Prostate gland (tissue), 2 donors: Measurements from ENCODE around the gene ORC4. TPM values are rescaled to one million over a fixed set of nuclear protein-coding genes. Genes with fewer than 3 reads are reported as not detected.

Source experiments
- DNase-seq: peaks from one replicate; pipeline ENCODE4 v3.0.0-alpha.2; 2019; ENCODE audit warnings: low spot score
- H3K27ac ChIP-seq, 2 donors: fragments of 200-600 bp; sonication (generic); 2 replicates each; pipeline ENCODE4 v1.5.1; 2017 to 2019
- H3K27me3 ChIP-seq: fragments of 200-600 bp; sonication (generic); replicated peaks from 2 replicates; pipeline ENCODE4 v1.5.1; 2019; ENCODE audit not compliant: insufficient read depth
- H3K36me3 ChIP-seq, 2 donors: fragments of 200-600 bp; sonication (generic); 1 replicate in 1 of 2; 2 replicates in 1 of 2; pipeline versions ENCODE4 v1.5.1 to v1.8.1; 2017 to 2019
- H3K4me1 ChIP-seq: fragments of 200-600 bp; sonication (generic); replicated peaks from 2 replicates; pipeline ENCODE4 v1.5.1; 2019
- H3K4me3 ChIP-seq, 2 donors: fragments of 200-600 bp; sonication (generic); 2 replicates each; pipeline ENCODE4 v1.5.1; 2017 to 2019
- H3K9me3 ChIP-seq: fragments of 200-600 bp; sonication (generic); 2 replicates; pipeline ENCODE4 v1.5.1; 2017
- POLR2A ChIP-seq: fragments of 450-650 bp; IDR thresholded peaks from one replicate; pipeline ENCODE4 v1.6.1; 2016; ENCODE audit warnings: antibody characterized with exemption, mild to moderate bottlenecking
- POLR2AphosphoS5 ChIP-seq: sonication (generic); formaldehyde crosslinking; IDR thresholded peaks from one replicate; pipeline ENCODE4 v1.6.1; 2017; ENCODE audit warnings: antibody characterized with exemption
- intact Hi-C: fragments of 100-400 bp; cut with DNase I; formaldehyde crosslinking; loops from one replicate; pipeline ENCODE4 v1.14.2; 2022
- total RNA-seq, 2 donors: library from RNA; depleted of rRNA; stranded (reverse); fragments of >200 nt; gene quantifications; one replicate each; pipeline ENCODE4 v1.1.0, GENCODE V29; 2016
- TF ChIP-seq, protein P1 (sequence below), 4 experiments: fragments of 200-600 bp in 2 of 4; fragments of 450-650 bp in 2 of 4; sonication (generic) in 2 of 4; IDR thresholded peaks; 1 replicate in 3 of 4; 2 replicates in 1 of 4; pipeline ENCODE4 v1.5.1; 2016 to 2019; ENCODE audit warnings: antibody characterized with exemption in 4 of 4, mild to moderate bottlenecking in 2 of 4, moderate library complexity in 2 of 4

Gene ORC4
- total RNA-seq, 2 donors from 2014 or later: 62.0 to 88.3 TPM

GRCh38 chr2:147884830-147885229 is 135.7 kb downstream of the ORC4 start:
- intact Hi-C loops: no loop called here
- Histone ChIP-seq H3K36me3 (no peaks in the 10 kb centered on the region), H3K27me3 (no peaks in the 10 kb centered on the region), H3K9me3 (no peaks in the 10 kb centered on the region), H3K4me1 (no peaks in the 10 kb centered on the region), H3K27ac (no peak overlapping the region), H3K4me3 (no peak overlapping the region)
- TF ChIP-seq POLR2AphosphoS5: no peak
- TF ChIP-seq, protein P1, sequence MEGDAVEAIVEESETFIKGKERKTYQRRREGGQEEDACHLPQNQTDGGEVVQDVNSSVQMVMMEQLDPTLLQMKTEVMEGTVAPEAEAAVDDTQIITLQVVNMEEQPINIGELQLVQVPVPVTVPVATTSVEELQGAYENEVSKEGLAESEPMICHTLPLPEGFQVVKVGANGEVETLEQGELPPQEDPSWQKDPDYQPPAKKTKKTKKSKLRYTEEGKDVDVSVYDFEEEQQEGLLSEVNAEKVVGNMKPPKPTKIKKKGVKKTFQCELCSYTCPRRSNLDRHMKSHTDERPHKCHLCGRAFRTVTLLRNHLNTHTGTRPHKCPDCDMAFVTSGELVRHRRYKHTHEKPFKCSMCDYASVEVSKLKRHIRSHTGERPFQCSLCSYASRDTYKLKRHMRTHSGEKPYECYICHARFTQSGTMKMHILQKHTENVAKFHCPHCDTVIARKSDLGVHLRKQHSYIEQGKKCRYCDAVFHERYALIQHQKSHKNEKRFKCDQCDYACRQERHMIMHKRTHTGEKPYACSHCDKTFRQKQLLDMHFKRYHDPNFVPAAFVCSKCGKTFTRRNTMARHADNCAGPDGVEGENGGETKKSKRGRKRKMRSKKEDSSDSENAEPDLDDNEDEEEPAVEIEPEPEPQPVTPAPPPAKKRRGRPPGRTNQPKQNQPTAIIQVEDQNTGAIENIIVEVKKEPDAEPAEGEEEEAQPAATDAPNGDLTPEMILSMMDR (IDR thresholded peaks at IDR 0.05): no peak
- no peak for DNase-seq

GRCh38 chr2:147882631-147883030 is 137.9 kb downstream of the ORC4 start:
- no peak overlapping the region for H3K4me3 ChIP-seq
- no peaks in the 10 kb centered on the region for H3K9me3 ChIP-seq
- no peak overlapping the region for H3K27ac ChIP-seq
- no peaks in the 10 kb centered on the region for H3K27me3 ChIP-seq
- TF ChIP-seq POLR2AphosphoS5: no peak
- no peak for TF ChIP-seq POLR2A
- TF ChIP-seq, protein P1 (IDR thresholded peaks at IDR 0.05): no peak
- H3K4me1 ChIP-seq: no peaks in the 10 kb centered on the region
- DNase-seq: no peak
- H3K36me3 ChIP-seq: no peaks in the 10 kb centered on the region
- intact Hi-C loops: no loop called here

Other genes starting within 250 kb of the ORC4 start
- 10 to 100 TPM; 18.3 to 25.8 TPM for gene ACVR2A, start 175.7 kb downstream of the ORC4 start, total RNA-seq
- gene MBD5, start 354 bp upstream of the ORC4 start, total RNA-seq: 10 to 100 TPM; 38.2 to 44.7 TPM